LNCaP clone FGC (cell line): ENCODE results near the gene NTSR2.

ENCODE experiments used
- DNase-seq: peaks from one replicate; pipeline ENCODE4 v3.0.0-alpha.2; 2011; ENCODE audit warnings: low read depth
- H3K4me3 ChIP-seq: 2 replicates; pipeline ENCODE4 v1.5.1; 2011; ENCODE audit warnings: mild to moderate bottlenecking, low read depth, low read length, control low read depth
- TF ChIP-seq, protein P1 (sequence below): IDR thresholded peaks from 2 replicates; pipeline ENCODE4 v1.5.1; 2012; ENCODE audit warnings: mild to moderate bottlenecking; ENCODE audit not compliant: control insufficient read depth, insufficient read depth; ENCODE audit errors: extremely low read depth

The NTSR2 gene

DNA sequence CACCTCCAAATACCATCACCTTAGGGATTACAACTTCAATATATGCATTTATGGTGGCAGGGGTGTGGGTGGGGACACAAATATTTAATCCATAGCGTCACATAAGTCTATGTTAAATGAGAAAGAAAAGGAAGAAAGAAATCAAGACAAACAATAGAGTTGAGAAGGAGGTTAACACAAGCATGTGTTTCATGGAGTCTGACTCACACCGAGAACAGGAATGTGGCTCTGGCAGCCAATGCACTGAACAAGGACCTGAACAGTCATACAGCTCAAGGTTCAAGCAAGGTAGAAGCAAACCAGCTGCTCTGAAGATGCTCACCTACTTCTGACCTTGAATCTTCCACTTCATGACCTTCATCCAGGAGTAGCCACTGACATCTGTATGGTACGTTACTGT lies 40.2 kb upstream of the NTSR2 start:
- TF ChIP-seq, protein P1, sequence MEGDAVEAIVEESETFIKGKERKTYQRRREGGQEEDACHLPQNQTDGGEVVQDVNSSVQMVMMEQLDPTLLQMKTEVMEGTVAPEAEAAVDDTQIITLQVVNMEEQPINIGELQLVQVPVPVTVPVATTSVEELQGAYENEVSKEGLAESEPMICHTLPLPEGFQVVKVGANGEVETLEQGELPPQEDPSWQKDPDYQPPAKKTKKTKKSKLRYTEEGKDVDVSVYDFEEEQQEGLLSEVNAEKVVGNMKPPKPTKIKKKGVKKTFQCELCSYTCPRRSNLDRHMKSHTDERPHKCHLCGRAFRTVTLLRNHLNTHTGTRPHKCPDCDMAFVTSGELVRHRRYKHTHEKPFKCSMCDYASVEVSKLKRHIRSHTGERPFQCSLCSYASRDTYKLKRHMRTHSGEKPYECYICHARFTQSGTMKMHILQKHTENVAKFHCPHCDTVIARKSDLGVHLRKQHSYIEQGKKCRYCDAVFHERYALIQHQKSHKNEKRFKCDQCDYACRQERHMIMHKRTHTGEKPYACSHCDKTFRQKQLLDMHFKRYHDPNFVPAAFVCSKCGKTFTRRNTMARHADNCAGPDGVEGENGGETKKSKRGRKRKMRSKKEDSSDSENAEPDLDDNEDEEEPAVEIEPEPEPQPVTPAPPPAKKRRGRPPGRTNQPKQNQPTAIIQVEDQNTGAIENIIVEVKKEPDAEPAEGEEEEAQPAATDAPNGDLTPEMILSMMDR, result no peak
- DNase-seq, result no peak
- no peak overlapping the region for H3K4me3 ChIP-seq

DNA sequence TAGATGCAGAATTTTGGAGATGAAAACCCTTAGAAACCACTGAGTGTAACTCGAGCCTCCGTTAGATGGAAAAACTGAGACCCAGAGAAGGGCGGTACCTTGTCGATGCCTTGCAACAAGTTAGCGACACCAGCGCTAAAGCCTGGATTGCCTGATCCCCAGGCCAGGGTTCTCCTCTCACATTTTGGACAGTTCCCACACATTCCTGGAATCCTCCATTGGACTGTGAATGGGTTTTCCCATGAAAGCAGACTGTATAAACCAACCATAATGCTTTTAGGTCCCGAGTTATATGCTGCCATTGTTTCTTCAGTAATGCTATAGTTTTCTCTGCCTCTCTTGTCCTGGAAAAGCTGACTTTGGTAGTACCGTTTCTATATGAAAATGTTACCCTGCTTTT lies 39.3 kb upstream of the NTSR2 start:
- DNase-seq, result no peak
- TF ChIP-seq, protein P1, result no peak
- H3K4me3 ChIP-seq, result no peak overlapping the region

DNA sequence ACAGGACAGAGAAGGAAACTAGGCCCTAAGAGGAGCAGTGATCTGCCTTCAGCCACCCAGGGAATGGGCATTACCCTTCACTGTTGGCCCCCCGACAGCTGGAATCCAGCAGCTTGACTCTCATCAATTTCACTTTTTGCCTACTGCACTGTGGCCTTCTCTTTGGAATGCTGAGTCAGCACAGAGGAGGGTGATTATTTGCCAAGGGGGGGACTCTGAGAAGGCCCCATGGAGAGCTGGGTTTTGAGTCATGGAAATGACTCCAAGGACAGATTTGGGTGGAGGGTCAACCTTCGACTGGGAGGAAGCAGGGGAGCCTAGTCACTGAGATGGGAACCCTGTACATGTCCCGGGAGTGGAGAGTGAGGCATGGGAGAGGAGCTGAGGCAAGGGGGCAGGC lies 38.1 kb upstream of the NTSR2 start:
- TF ChIP-seq, protein P1, result no peak
- no peak for DNase-seq
- no peak overlapping the region for H3K4me3 ChIP-seq

DNA sequence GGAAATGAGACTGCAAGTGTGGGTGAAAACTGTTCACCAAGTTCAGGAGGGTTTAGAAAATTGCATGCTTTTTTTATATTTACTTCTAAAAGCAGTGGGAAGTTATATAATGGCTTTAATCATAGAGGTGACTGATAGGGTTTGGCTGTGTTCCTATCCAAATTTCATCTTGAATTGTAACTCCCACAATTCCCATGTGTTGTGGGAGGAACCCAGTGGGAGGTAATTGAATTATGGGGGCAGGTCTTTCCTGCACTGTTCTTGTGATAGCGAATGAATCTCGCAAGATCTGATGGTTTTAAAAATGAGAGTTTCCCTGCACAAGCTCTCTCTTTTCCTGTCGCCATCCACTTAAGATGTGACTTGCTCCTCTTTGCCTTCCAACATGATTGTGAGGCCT lies 35.7 kb upstream of the NTSR2 start:
- TF ChIP-seq, protein P1, result no peak
- DNase-seq, result no peak
- H3K4me3 ChIP-seq, result no peak overlapping the region

DNA sequence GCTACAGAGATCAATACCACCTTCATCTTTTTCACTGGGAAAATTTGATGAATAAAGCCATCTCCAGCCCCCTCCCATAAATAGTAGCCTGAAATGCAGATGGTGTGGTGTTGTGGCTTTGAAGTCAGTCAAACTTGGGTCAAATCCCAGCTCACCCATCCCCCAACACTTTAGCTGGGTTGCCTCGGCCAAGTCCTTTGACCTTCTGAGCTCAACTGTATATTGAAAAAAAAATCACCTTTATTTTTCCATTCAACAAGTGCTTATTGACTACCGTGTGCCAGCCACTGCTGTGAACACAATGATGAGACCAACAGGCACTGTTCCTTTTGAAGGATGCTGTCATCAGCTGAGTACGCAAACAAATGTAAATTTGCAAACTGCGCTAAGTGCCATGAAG lies 35.1 kb upstream of the NTSR2 start:
- TF ChIP-seq, protein P1, result no peak
- no peak for DNase-seq
- no peak overlapping the region for H3K4me3 ChIP-seq

DNA sequence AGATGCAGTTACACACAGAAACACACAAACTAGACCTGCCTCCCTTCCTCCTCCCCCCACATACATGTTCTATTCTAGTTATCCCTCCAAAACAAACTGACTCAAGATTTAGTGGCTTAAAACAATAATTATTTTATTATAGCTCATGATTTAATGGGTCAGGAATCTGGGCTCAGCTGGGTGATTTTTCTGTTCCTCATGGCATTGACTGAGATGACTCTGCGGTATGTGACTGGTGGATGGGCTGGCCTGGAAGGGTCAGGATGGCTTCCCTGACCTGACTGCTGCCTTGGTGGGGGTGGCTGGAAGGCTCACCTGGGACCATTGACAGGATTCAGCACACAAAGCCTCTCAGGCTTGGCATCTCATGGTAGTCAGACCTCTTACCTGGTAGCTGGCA lies 33.7 kb upstream of the NTSR2 start:
- no peak overlapping the region for H3K4me3 ChIP-seq
- no peak for DNase-seq
- TF ChIP-seq, protein P1, result no peak

DNA sequence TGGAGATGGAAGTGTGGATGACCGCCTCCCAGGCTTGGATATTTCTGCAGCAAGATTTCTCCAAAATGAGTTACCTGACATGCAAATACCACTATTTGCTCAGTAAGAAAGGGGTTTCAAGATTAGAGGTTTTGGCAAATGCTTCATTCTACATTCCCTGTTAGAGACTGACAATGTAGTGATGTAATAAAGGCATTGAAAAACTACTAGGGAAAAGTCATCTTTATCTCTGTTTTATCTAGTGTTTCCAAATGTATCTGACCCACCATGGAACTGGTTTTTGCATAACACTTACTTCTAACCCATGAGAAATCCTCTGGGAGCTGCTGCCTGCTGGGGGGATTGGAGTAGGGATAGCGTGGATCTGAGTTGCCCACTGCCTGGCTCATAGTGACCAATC lies 33.0 kb upstream of the NTSR2 start:
- TF ChIP-seq, protein P1, result no peak
- DNase-seq, result no peak
- no peak overlapping the region for H3K4me3 ChIP-seq
